Osteocyte (in vitro differentiated cells): ENCODE data around the gene SCAMP2. TPM values are rescaled to one million over a fixed set of nuclear protein-coding genes. Genes with fewer than 3 reads are reported as not detected.
"Not testable (repeated sequence)": the region's sequence is repeated elsewhere in the genome, so short reads cannot be mapped to it uniquely, and the experiment has no call there.

Source experiments
- DNase-seq: peaks from one replicate; pipeline ENCODE4 v3.0.0; 2021; ENCODE audit warnings: mixed read lengths; ENCODE audit not compliant: unreplicated experiment; ENCODE audit errors: extremely low spot score
- H3K27ac Mint-ChIP-seq: one replicate; pipeline ENCODE4 v1.8.0; 2021; ENCODE audit warnings: mild to moderate bottlenecking, mixed read lengths; ENCODE audit not compliant: unreplicated experiment
- H3K27me3 Mint-ChIP-seq: one replicate; pipeline ENCODE4 v1.8.0; 2021; ENCODE audit warnings: mixed read lengths; ENCODE audit not compliant: unreplicated experiment
- H3K36me3 Mint-ChIP-seq: one replicate; pipeline ENCODE4 v1.8.0; 2021; ENCODE audit warnings: mixed read lengths; ENCODE audit not compliant: unreplicated experiment
- H3K4me1 Mint-ChIP-seq: one replicate; pipeline ENCODE4 v1.8.0; 2021; ENCODE audit warnings: mixed read lengths; ENCODE audit not compliant: unreplicated experiment
- H3K4me3 Mint-ChIP-seq: one replicate; pipeline ENCODE4 v1.8.0; 2021; ENCODE audit warnings: mild to moderate bottlenecking, moderate library complexity, mixed read lengths; ENCODE audit not compliant: unreplicated experiment
- H3K9me3 Mint-ChIP-seq: one replicate; pipeline ENCODE4 v1.8.0; 2021; ENCODE audit warnings: mixed read lengths; ENCODE audit not compliant: unreplicated experiment
- long read RNA-seq: library from polyadenylated mRNA; unstranded; transcript quantifications from one replicate; pipeline ENCODE4 v2.0.0, GENCODE V29; 2021
- total RNA-seq: library from RNA; stranded (reverse); gene quantifications from 2 replicates; pipeline ENCODE4 v1.2.1, GENCODE V29; 2021
- TF ChIP-seq, protein P1 (sequence below): fragments of 200-600 bp; sonication (generic); IDR thresholded peaks from 2 replicates; pipeline ENCODE4 v1.5.0; 2021; ENCODE audit warnings: antibody characterized with exemption, mild to moderate bottlenecking, moderate library complexity

The SCAMP2 gene, protein sequence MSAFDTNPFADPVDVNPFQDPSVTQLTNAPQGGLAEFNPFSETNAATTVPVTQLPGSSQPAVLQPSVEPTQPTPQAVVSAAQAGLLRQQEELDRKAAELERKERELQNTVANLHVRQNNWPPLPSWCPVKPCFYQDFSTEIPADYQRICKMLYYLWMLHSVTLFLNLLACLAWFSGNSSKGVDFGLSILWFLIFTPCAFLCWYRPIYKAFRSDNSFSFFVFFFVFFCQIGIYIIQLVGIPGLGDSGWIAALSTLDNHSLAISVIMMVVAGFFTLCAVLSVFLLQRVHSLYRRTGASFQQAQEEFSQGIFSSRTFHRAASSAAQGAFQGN
- total RNA-seq, result 65.0 and 73.4 TPM in 2 replicates
- long read RNA-seq, transcript SCAMP2-201 (9 exons, 2,453 nt), result major isoform, 69 of 82 reads
- long read RNA-seq, partial matches to known transcripts, result 1 of 82 reads
- long read RNA-seq, other reads (novel, unspliced or antisense), result 10 of 82 reads

DNA sequence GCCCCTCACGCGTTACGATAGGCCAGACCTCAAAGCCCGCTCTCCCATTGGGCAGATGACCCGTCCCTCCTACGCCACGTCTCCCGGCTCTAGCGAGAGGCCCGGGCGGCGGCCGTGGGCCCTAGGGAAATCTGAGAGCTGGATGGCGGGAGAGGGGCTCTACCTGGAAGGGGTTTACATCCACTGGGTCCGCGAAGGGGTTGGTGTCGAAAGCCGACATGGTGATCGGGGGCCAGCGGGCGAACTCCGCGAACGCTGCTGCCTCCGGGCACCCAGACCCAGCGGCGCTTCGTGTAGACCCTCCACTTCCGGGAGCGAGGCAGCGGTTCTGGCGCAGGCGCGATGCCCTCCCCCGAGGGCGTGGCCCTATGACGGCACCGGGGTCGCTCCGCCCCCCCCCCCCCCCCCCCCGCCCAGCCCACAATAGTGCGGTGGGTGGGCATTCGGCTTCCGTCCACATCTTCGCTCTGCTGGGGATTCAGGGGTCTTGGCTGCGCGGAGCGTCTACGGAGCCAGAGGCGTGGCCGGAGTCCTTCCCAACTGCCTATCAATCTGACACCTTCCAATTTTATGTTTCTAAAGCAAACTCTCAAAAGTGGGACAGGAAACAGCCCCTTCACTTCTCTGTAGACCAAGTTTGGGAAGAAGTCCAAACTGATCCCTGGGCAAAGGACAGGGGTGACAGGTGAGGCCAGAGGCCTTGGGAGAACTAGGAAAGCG is at the start of gene SCAMP2:
Gene SCAMP2 (minus strand): TSS at position 330 of the 720 bp plus-strand sequence. CDS start 110 bp downstream, at position 220.
- TF ChIP-seq, protein P1, sequence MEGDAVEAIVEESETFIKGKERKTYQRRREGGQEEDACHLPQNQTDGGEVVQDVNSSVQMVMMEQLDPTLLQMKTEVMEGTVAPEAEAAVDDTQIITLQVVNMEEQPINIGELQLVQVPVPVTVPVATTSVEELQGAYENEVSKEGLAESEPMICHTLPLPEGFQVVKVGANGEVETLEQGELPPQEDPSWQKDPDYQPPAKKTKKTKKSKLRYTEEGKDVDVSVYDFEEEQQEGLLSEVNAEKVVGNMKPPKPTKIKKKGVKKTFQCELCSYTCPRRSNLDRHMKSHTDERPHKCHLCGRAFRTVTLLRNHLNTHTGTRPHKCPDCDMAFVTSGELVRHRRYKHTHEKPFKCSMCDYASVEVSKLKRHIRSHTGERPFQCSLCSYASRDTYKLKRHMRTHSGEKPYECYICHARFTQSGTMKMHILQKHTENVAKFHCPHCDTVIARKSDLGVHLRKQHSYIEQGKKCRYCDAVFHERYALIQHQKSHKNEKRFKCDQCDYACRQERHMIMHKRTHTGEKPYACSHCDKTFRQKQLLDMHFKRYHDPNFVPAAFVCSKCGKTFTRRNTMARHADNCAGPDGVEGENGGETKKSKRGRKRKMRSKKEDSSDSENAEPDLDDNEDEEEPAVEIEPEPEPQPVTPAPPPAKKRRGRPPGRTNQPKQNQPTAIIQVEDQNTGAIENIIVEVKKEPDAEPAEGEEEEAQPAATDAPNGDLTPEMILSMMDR, result no peak
- H3K4me3 Mint-ChIP-seq, result peak within 1 kb of the TSS; percentile 95
- H3K27ac Mint-ChIP-seq, result peak within 1 kb of the TSS; percentile 94
- H3K4me1 Mint-ChIP-seq, result peaks cover 40% of the 10 kb centered on the region
- peak; percentile 96 for DNase-seq
- no peaks in the 10 kb centered on the region for H3K36me3 Mint-ChIP-seq
- H3K27me3 Mint-ChIP-seq, result peaks cover 9% of the 10 kb centered on the region
- H3K9me3 Mint-ChIP-seq, result no peaks in the 10 kb centered on the region

DNA sequence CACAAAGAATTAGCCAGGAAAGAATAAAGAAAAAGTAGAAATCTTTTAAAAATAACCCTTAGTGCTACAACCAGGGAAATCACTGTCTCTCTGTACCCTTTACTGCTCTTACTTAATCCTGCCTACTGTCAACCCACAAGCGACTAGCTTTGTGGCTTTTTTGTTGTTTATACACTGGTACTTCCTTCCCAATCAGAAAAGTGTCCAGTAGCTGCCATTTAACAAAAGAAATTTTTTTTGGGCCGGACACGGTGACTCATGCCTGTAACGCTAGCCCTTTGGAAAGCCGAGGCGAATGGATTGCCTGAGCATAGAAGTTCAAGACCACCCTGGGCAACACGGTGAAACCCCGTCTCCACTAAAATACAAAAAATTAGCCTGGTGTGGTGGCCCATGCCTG is 47.3 kb upstream of the SCAMP2 start:
- no peak for DNase-seq
- peaks cover 40% of the 10 kb centered on the region for H3K36me3 Mint-ChIP-seq
- no peaks in the 10 kb centered on the region for H3K4me1 Mint-ChIP-seq
- TF ChIP-seq, protein P1, result no peak
- no peaks in the 10 kb centered on the region for H3K9me3 Mint-ChIP-seq
- no peak overlapping the region for H3K27ac Mint-ChIP-seq
- H3K4me3 Mint-ChIP-seq, result no peak overlapping the region
- H3K27me3 Mint-ChIP-seq, result no peaks in the 10 kb centered on the region

DNA sequence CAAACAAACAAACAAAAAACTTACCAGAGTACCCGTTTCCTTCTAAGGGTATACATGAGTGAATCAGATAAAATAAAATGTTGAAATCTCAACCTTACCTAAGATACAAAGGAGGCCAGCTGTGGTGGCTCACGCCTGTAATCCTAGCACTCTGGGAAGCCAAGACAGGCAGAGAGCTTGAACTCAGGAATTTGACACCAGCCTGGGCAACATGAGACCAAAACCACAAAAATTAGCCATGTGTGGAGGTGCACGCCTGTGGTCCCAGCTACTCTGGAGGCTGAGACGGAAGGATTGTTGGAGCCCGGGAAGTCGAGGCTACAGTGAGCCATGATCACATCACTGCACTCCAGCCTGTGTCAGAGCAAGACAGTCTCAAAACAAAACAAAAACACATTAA is 44.5 kb upstream of the SCAMP2 start:
- H3K36me3 Mint-ChIP-seq, result peaks cover 38% of the 10 kb centered on the region

DNA sequence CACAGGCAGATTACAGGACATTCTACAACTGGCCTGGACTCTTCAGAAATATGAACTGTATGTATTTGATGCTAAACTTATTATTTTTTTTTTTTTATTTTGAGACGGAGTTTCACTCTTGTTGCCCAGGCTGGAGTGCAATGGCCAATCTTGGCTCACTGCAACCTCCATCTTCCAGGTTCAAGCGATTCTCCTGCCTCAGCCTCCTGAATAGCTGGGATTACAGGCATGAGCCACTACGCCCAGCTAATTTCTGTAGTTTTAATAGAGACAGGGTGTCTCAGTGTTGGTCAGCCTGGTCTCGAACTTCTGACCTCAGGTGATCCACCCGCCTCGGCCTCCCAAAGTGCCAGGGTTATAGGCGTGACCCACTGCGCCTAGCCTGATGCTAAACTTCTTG is 40.6 kb upstream of the SCAMP2 start:
- peaks cover 22% of the 10 kb centered on the region for H3K36me3 Mint-ChIP-seq
- not testable (repeated sequence) for H3K27ac Mint-ChIP-seq, H3K27me3 Mint-ChIP-seq, H3K9me3 Mint-ChIP-seq, H3K4me3 Mint-ChIP-seq, DNase-seq, H3K4me1 Mint-ChIP-seq

More for the DNA sequence above, 44.5 kb upstream of the SCAMP2 start:
- Mint-ChIP-seq H3K4me3 (no peak overlapping the region), H3K4me1 (no peaks in the 10 kb centered on the region), H3K27ac (no peak overlapping the region), H3K27me3 (no peaks in the 10 kb centered on the region), H3K9me3 (no peaks in the 10 kb centered on the region)
- no peak for DNase-seq
- TF ChIP-seq, protein P1, result no peak

DNA sequence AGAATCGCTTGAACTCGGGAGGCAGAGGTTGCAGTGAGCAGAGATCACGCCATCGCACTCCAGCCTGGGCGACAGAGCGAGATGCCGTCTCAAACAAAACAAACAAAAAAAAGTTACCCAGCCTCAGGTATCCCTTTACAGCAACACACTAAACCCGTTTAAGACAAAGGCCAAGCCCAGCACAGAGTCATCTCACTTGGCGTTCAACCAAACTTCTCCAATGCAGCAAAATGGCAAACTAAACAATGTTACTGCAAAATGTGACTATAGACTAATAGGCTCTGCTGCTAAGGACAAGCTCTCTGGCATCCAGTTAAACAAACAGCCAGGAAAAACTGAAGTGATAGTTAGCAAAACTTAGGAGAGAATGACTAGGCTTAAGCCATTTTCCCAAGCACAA is 39.9 kb upstream of the SCAMP2 start:
- TF ChIP-seq, protein P1, result no peak
- Mint-ChIP-seq H3K4me3 (no peak overlapping the region), H3K36me3 (peaks cover 18% of the 10 kb centered on the region), H3K9me3 (no peaks in the 10 kb centered on the region), H3K27ac (no peak overlapping the region), H3K27me3 (no peaks in the 10 kb centered on the region), H3K4me1 (no peaks in the 10 kb centered on the region)
- no peak for DNase-seq
